Activated T-cell treated with anti-CD3 and anti-CD28 coated beads, Interleukin-2, amount 50 U/mL, for 4 hours (primary cell): ENCODE data around the gene ERBB4. TPM values are rescaled to one million over a fixed set of nuclear protein-coding genes. Genes with fewer than 3 reads are reported as not detected.

ENCODE experiments used
- ATAC-seq, 2 donors: fragments of 200-7000 bp; cut with Tn5 transposase; one replicate each; pipeline ENCODE4 v1.10.0; 2021
- DNase-seq: peaks from one replicate; pipeline ENCODE4 v3.0.0-alpha.2; 2020
- H3K27me3 Mint-ChIP-seq: one replicate; pipeline ENCODE4 v1.8.0; 2021; ENCODE audit warnings: low read depth, mixed read lengths
- H3K36me3 Mint-ChIP-seq: one replicate; pipeline ENCODE4 v1.8.0; 2022; ENCODE audit warnings: mixed read lengths; ENCODE audit not compliant: insufficient read depth
- H3K4me1 Mint-ChIP-seq: one replicate; pipeline ENCODE4 v1.8.0; 2021; ENCODE audit warnings: low read depth, mixed read lengths
- H3K4me3 Mint-ChIP-seq: one replicate; pipeline ENCODE4 v1.8.0; 2021; ENCODE audit warnings: mild to moderate bottlenecking, moderate library complexity, mixed read lengths
- H3K9me3 Mint-ChIP-seq: one replicate; pipeline ENCODE4 v1.8.0; 2021; ENCODE audit warnings: mixed read lengths
- total RNA-seq, 3 donors: library from RNA; stranded (reverse); gene quantifications; one replicate each; pipeline ENCODE4 v1.2.1, GENCODE V29; 2021

The ERBB4 gene
- total RNA-seq, 3 donors from 2014 or later: not detected

DNA sequence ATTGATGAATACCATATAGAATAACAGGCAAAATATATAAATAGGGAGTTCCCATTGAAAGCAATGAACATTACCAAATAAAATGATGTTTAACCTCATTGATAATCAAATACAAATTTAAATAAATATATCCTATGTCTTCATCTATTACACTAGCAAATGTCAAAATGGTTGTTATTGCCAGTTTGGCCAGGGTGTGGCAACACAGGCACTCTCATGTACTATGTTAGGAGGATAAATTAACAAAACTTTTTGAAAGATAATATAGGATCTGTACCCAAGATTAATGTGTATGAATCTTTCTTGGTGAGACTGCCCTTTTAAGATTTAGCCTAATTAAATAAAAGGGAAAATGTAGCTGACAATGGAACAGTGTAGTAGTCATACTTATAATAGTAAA, 659.3 kb downstream of the ERBB4 start:
- no peaks in the 10 kb centered on the region for H3K4me1 Mint-ChIP-seq
- H3K27me3 Mint-ChIP-seq: no peaks in the 10 kb centered on the region
- DNase-seq (no peak), ATAC-seq (no peak)
- no peak overlapping the region for H3K4me3 Mint-ChIP-seq
- no peaks in the 10 kb centered on the region for H3K36me3 Mint-ChIP-seq
- peaks cover 3% of the 10 kb centered on the region for H3K9me3 Mint-ChIP-seq

DNA sequence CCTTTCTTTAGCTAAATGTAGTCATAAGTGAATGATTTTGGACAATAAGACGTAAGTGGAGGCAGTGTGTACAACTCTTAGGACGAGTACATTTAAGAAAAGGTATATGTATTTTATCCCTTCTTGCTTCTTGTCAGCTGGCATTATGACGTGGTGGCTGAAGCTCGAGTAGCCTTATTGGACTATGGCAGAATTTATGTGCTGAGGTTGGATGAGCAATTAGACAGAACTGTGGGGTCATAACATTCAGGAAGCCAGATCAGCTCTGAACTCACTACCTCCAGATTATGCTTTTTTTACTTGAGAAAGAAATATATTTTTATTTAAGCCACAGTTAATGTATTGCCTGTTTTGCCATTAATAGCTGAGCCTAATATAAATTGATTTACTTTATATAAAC, 661.5 kb downstream of the ERBB4 start:
- H3K4me1 Mint-ChIP-seq: no peaks in the 10 kb centered on the region
- H3K36me3 Mint-ChIP-seq: no peaks in the 10 kb centered on the region
- DNase-seq (no peak), ATAC-seq (no peak)
- H3K27me3 Mint-ChIP-seq: no peaks in the 10 kb centered on the region
- H3K4me3 Mint-ChIP-seq: no peak overlapping the region
- no peaks in the 10 kb centered on the region for H3K9me3 Mint-ChIP-seq

DNA sequence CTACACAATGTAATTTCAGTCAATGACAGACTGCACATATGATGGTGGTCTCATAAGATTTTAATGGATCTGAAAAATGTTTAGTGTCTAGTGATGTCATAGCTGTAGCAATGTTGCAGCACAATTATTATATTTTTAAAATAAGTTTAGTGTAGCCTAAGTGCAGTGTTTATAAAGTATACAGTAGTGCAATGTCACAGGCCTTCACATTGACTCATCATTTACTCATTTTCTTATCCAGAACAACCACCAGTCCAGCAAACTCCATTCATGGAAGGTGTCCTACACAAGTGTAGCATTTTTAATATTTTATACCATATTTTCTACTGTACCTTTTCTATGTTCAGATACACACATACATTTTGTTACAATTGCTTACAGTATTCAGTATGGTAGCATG, 663.1 kb downstream of the ERBB4 start:
- Mint-ChIP-seq H3K4me3 (no peak overlapping the region), H3K27me3 (no peaks in the 10 kb centered on the region), H3K36me3 (no peaks in the 10 kb centered on the region), H3K4me1 (no peaks in the 10 kb centered on the region), H3K9me3 (no peaks in the 10 kb centered on the region)
- ATAC-seq (no peak), DNase-seq (no peak)

DNA sequence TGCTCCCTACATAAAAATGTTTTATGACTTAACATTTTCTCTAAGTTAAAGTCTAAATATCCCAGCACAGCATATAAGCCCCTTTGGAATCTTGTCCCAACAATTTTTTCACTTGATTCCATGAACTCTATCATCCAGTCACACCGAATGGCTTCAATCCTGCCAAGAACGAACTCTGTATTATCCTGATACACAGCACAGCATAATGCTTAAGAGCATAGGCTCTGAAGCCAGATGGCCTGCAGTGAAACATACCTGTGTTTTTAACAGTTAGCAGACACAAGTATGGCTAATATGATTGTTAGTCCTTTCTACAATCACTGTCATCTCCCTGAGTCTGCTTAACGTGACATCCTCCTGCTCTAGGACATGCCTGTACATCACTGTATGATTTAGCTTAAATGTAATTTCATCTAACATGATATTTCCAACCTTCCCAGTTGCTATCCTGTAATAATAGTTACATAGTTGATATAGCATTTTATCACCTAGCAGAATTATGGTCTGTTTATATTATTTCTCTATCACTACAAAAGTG, 669.5 kb downstream of the ERBB4 start:
- Mint-ChIP-seq H3K4me1 (no peaks in the 10 kb centered on the region), H3K4me3 (no peak overlapping the region), H3K27me3 (no peaks in the 10 kb centered on the region), H3K36me3 (no peaks in the 10 kb centered on the region), H3K9me3 (peaks cover 3% of the 10 kb centered on the region)
- DNase-seq (no peak), ATAC-seq (no peak)

DNA sequence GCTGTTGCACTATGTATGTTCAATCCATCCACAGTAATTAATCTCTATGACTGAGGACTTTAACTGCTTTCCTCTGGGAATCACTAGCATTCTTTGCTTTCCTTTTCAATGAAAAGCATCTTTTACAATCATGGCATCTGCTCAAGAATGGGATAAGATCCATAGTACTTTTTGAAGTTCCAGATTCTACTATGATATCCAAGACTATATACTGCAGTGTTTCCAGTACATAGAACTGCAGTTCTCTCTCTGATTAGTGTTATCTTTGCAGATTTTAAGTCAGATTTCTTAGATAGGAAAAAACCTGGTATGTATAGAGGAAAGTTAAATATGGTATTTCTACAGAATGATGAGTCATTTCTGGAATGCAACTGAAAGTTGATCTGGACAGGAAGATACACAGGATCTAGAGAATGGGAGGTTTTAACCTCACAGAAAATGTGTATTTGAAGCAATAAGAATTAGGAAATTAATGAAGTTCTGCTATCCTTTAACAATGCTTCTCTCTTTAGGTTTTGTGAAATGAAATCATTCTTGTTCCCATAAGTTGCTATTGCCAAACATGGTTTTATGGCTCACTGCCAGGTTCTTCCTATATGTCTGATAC, 670.7 kb downstream of the ERBB4 start:
- Mint-ChIP-seq H3K9me3 (peaks cover 6% of the 10 kb centered on the region), H3K4me1 (no peaks in the 10 kb centered on the region), H3K36me3 (no peaks in the 10 kb centered on the region), H3K4me3 (no peak overlapping the region), H3K27me3 (no peaks in the 10 kb centered on the region)
- ATAC-seq: no peak
- DNase-seq: no peak

DNA sequence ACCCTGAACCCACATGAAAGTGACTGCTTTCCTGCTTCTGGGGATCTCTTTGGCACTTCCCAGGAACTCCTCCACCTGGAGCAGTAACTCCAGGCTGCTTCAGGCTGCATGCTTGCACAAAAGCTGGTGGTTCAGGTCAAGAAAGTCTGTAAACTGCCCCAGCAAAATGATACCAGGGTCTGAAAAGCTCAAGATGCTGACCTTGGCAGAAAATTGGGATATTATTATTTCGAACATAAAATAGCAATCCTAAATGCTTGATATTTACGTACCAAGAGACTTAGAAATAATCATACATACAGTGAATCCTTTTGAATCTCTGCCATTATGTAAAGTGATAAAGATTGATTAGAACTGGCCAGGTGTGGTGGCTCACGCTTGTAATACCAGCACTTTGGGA, 674.3 kb downstream of the ERBB4 start:
- DNase-seq (no peak), ATAC-seq (no peak)
- no peak overlapping the region for H3K4me3 Mint-ChIP-seq
- peaks cover 6% of the 10 kb centered on the region for H3K9me3 Mint-ChIP-seq
- H3K27me3 Mint-ChIP-seq: no peaks in the 10 kb centered on the region
- no peaks in the 10 kb centered on the region for H3K4me1 Mint-ChIP-seq
- no peaks in the 10 kb centered on the region for H3K36me3 Mint-ChIP-seq

DNA sequence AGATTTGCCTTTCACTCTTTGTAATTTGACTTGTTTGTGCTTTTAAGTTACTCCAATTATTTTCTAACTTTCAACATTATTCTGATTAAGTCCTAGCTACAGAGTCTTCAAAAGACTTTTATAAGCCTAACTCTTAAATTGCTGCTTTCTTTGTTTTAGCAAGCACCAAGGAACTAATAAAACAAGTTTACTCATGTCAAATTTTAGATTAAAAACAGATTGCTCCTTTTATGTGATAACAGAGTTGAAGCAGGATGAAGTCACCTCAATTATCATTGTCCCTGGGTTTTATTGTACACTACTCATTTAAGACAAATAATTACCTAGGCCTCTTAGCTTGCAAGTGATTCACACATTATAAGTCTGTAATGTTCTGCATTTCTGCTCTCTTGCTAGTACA, 678.4 kb downstream of the ERBB4 start:
- Mint-ChIP-seq H3K4me1 (no peaks in the 10 kb centered on the region), H3K4me3 (no peak overlapping the region), H3K36me3 (no peaks in the 10 kb centered on the region), H3K27me3 (no peaks in the 10 kb centered on the region), H3K9me3 (peaks cover 6% of the 10 kb centered on the region)
- no peak for ATAC-seq
- no peak for DNase-seq

DNA sequence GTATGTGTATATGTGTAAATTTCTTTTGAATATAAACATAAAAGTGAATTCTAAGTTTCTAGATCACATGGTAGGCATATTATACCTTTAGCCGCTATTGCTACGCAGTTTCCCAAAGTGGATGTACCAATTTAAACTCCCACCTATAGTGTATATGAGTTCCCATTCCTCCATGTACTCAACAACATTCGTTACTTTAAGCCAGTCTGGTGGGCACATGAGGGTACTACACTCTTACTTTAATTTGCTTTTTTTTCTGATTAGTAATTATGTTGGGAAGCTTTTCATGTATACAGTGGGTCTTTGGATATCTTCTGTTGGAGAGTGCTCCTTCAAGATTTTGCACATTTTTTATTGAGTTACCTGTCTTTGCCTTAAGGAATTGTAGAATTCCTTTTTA, 683.8 kb downstream of the ERBB4 start:
- DNase-seq (no peak), ATAC-seq (no peak)
- Mint-ChIP-seq H3K9me3 (no peaks in the 10 kb centered on the region), H3K4me3 (no peak overlapping the region), H3K27me3 (no peaks in the 10 kb centered on the region), H3K4me1 (no peaks in the 10 kb centered on the region), H3K36me3 (no peaks in the 10 kb centered on the region)

DNA sequence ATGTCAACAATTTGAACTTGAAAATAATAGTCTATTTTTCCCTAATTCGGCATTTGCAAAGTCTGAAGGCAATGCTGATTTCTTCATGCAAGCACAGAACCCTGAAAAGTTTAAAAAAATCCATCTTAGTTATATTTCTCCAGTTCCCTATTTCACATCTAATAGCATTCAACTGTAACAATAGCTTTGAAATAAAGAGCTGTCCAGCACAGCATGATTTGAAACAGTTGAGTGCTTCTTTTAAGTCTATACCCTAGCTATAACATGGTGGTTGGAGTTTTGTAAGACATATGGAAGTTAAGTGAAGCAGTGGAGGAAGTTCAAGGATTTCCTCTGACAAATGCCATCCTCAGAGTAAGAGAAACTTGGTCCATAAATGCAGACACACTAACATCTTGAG, 691.9 kb downstream of the ERBB4 start:
- ATAC-seq (no peak), DNase-seq (no peak)
- Mint-ChIP-seq H3K27me3 (no peaks in the 10 kb centered on the region), H3K36me3 (no peaks in the 10 kb centered on the region), H3K4me1 (no peaks in the 10 kb centered on the region), H3K4me3 (no peak overlapping the region), H3K9me3 (no peaks in the 10 kb centered on the region)

DNA sequence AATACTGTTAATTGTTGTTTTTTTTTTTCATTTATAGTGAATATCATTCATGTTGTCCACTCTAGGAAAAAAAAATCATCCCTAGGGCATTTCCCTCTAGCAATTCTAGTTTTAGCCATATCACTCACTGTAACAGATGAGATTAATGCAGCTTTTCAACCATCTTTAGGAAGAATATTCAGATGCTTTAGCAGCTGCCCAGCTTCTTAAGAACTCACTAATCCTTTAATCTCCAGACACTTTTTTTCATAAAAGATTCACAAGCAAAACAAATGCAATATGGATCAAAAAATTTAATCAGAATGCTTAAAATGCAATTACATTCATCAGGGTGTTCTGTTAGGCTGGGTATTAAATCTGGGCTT, 692.6 kb downstream of the ERBB4 start:
- ATAC-seq (no peak), DNase-seq (no peak)
- no peaks in the 10 kb centered on the region for H3K27me3 Mint-ChIP-seq
- H3K36me3 Mint-ChIP-seq: no peaks in the 10 kb centered on the region
- H3K4me3 Mint-ChIP-seq: no peak overlapping the region
- no peaks in the 10 kb centered on the region for H3K9me3 Mint-ChIP-seq
- no peaks in the 10 kb centered on the region for H3K4me1 Mint-ChIP-seq

DNA sequence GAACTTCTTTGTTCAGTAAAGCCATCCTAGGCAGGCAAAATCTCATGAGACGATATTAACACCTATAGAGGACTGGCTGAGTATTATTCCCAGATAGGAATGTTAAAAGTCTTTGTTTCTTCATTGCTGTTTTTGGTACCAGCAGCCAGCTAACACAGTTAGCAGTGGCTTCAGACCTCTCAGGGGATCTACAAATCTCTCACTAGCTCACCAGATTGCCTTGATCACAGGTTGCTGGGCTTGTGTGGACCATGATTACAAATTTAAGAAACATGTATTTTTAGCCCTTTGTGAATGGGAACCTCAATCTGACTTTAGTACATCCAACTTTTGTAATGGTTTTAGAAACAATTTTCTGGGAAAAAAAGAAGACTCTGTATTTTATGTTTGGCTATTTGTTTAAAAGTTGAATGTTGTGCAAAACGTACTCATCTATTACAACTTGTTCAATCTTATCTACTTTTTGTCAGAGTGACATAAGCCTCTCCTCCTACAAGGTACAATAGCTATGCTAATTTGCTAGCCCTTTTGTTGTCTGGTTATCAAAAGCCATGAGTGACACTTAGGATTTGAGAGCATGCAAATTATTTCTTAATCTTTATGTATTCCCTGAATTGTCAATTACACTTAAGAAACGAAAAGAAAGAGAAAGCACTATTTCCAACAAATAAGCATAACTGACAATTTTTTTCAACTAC, 693.1 kb downstream of the ERBB4 start:
- DNase-seq: no peak
- Mint-ChIP-seq H3K9me3 (no peaks in the 10 kb centered on the region), H3K4me3 (no peak overlapping the region), H3K36me3 (no peaks in the 10 kb centered on the region), H3K4me1 (no peaks in the 10 kb centered on the region), H3K27me3 (no peaks in the 10 kb centered on the region)
- ATAC-seq: no peak

DNA sequence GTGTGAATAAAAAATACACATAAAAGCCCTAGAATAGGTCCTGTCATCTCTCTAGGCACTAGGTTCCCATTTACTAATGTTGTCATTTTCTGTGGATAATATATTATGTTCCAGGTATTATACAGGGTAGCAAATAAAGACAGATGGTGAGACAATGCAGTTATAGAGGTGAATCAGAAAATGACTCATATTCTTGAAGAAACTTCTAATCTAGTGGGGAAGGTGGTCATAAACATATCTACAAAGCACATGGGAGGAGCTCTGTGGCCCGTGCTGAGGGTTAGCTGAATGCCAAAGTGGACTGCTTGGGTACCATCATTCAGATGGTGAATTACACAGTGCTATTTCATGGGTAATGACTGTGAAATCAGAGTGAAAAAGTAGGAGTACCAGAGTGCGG, 700.9 kb downstream of the ERBB4 start:
- Mint-ChIP-seq H3K4me3 (no peak overlapping the region), H3K36me3 (no peaks in the 10 kb centered on the region), H3K27me3 (no peaks in the 10 kb centered on the region), H3K4me1 (no peaks in the 10 kb centered on the region), H3K9me3 (peaks cover 3% of the 10 kb centered on the region)
- no peak for DNase-seq
- no peak for ATAC-seq

DNA sequence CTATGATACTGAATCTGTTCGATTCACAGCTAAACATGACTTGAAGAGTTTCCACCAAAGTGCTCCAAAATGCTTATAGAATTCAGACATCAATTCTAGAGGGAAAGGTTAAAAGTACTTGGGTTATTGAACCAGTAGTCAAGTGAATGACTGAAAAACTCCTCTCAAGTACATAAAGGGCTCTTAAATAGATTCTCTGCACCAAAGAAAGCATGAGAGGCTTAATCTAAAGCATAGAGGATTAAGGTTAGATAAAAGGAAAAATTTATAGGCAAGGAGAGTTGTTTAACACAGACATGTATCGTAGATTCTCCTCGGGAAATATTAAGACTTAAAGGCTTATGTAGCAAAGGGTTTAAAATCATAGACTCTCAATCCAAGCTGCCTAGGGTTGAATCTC, 701.4 kb downstream of the ERBB4 start:
- DNase-seq (no peak), ATAC-seq (no peak)
- Mint-ChIP-seq H3K27me3 (no peaks in the 10 kb centered on the region), H3K4me3 (no peak overlapping the region), H3K9me3 (peaks cover 3% of the 10 kb centered on the region), H3K36me3 (no peaks in the 10 kb centered on the region), H3K4me1 (no peaks in the 10 kb centered on the region)

DNA sequence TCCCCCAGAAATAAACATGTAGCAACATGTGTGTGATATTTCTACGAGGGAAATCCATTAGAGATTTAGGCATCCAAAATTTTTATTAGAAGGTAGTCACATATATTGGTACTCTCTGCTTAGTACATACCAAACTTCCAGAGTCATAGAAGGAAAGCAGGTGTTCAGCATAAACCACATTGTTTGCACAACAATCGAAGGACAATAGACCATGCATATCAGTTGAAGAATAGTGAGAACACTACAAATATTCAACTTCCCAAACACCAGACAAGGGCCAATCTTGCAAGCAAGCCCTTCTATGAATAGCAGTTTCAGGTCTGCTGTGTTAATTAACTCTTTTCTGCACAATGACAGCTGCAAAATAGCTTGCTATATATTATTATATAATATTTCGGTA, 702.2 kb downstream of the ERBB4 start:
- ATAC-seq (no peak), DNase-seq (no peak)
- Mint-ChIP-seq H3K36me3 (no peaks in the 10 kb centered on the region), H3K27me3 (no peaks in the 10 kb centered on the region), H3K9me3 (peaks cover 3% of the 10 kb centered on the region), H3K4me1 (no peaks in the 10 kb centered on the region), H3K4me3 (no peak overlapping the region)

DNA sequence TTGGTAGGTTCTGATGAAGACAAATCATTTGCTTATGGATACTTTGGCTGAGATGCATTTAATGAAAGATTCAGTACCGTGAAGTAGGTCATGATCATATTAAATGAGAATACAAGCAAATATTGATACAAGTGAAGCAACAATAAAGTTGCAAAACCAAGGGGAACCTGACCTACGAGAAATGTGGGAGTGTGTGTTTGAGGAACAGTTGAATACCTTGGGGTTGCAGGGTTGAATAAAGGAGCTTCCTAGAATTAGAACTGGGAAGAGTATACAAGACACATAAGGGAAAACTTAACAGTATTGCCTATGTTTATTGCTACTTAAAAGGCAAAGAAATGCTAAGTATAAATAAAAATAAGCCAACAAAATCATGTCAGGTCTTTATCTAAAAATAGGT, 702.9 kb downstream of the ERBB4 start:
- no peaks in the 10 kb centered on the region for H3K4me1 Mint-ChIP-seq
- ATAC-seq: no peak
- no peaks in the 10 kb centered on the region for H3K36me3 Mint-ChIP-seq
- H3K27me3 Mint-ChIP-seq: no peaks in the 10 kb centered on the region
- DNase-seq: no peak
- no peak overlapping the region for H3K4me3 Mint-ChIP-seq
- H3K9me3 Mint-ChIP-seq: peaks cover 3% of the 10 kb centered on the region
